ENCODE measurements around the gene MEGF9. TPM values are rescaled to one million over a fixed set of nuclear protein-coding genes. Genes with fewer than 3 reads are reported as not detected.

MEGF9 gene
- total and polyA plus RNA-seq, 2 of the 13 experiments (the other 11 are each of a cell fraction or from before 2014, with no cell fraction given): 3.1 to 3.3 TPM

DNA sequence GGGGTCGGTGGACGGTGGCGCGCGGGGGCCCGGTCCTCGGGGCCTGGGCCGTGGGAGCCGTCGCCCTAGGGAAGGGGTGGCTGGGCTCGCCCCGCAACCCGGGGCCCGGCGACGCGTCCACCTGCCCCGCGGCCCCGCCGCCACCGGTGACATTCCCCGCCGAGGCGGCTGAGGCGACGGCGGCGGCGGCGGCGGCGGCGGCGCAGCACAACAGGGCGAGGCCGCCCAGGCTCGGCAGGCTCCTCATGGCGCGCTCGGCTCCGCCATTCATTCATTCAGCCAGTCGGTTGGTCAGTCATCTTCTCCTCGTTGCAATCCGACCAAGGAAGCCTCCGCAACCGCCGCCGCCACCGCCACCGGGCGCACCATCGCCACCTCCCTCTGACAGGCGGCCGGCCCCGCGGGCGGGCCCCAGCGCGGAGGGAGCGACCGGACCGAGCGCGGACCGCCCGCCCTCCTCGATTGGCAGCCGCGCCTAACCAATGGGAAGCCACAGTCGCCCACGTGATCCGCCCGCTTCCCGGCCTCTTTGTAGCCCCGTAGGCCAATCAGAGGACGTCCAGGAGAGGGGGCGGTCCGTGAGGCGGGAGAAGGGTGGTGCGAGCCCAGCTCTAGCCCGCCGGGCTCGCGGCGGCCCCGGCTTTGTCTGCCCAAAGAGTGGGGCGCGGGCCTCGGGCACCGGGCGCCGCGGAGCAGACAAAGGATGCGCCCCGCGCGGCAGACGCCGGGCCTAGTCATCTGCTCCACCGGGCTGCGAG, at the start of gene MEGF9 (continued):
- TF ChIP-seq, protein P1, sequence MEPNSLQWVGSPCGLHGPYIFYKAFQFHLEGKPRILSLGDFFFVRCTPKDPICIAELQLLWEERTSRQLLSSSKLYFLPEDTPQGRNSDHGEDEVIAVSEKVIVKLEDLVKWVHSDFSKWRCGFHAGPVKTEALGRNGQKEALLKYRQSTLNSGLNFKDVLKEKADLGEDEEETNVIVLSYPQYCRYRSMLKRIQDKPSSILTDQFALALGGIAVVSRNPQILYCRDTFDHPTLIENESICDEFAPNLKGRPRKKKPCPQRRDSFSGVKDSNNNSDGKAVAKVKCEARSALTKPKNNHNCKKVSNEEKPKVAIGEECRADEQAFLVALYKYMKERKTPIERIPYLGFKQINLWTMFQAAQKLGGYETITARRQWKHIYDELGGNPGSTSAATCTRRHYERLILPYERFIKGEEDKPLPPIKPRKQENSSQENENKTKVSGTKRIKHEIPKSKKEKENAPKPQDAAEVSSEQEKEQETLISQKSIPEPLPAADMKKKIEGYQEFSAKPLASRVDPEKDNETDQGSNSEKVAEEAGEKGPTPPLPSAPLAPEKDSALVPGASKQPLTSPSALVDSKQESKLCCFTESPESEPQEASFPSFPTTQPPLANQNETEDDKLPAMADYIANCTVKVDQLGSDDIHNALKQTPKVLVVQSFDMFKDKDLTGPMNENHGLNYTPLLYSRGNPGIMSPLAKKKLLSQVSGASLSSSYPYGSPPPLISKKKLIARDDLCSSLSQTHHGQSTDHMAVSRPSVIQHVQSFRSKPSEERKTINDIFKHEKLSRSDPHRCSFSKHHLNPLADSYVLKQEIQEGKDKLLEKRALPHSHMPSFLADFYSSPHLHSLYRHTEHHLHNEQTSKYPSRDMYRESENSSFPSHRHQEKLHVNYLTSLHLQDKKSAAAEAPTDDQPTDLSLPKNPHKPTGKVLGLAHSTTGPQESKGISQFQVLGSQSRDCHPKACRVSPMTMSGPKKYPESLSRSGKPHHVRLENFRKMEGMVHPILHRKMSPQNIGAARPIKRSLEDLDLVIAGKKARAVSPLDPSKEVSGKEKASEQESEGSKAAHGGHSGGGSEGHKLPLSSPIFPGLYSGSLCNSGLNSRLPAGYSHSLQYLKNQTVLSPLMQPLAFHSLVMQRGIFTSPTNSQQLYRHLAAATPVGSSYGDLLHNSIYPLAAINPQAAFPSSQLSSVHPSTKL (CRISPR knock-in tag; IDR thresholded peaks at IDR 0.05): peak; percentile 12; the same call in 1 of the 2 replicates
- TF ChIP-seq SALL2 (CRISPR knock-in tag; IDR thresholded peaks at IDR 0.05): peak; percentile 43; the same call in 1 of the 2 replicates
- no peak for TF ChIP-seq ZNF567 (CRISPR knock-in tag; IDR thresholded peaks at IDR 0.05; ENCODE audit: borderline replicate concordance)
- TF ChIP-seq MBD4 (IDR thresholded peaks at IDR 0.05; ENCODE audit: borderline replicate concordance, low read length): no peak
- TF ChIP-seq XRCC5 (optimal IDR thresholded peaks at IDR 0.05; ENCODE audit: low read length): peak; percentile 38
- TF ChIP-seq, protein P2, sequence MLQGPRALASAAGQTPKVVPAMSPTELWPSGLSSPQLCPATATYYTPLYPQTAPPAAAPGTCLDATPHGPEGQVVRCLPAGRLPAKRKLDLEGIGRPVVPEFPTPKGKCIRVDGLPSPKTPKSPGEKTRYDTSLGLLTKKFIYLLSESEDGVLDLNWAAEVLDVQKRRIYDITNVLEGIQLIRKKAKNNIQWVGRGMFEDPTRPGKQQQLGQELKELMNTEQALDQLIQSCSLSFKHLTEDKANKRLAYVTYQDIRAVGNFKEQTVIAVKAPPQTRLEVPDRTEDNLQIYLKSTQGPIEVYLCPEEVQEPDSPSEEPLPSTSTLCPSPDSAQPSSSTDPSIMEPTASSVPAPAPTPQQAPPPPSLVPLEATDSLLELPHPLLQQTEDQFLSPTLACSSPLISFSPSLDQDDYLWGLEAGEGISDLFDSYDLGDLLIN (CRISPR knock-in tag; IDR thresholded peaks at IDR 0.05; ENCODE audit: borderline replicate concordance): no peak
- TF ChIP-seq ZBTB20 (CRISPR knock-in tag; IDR thresholded peaks at IDR 0.05; ENCODE audit: borderline replicate concordance, low read depth): no peak
- TF ChIP-seq ZNF484 (CRISPR knock-in tag; IDR thresholded peaks at IDR 0.05; ENCODE audit: borderline replicate concordance, low read depth): no peak
- no peak for TF ChIP-seq RCOR2 (CRISPR knock-in tag; IDR thresholded peaks at IDR 0.05)
- TF ChIP-seq YEATS4 (CRISPR knock-in tag; IDR thresholded peaks at IDR 0.05; ENCODE audit: borderline replicate concordance): peak; percentile 58
- no peak for TF ChIP-seq ZNF367 (CRISPR knock-in tag; IDR thresholded peaks at IDR 0.05; ENCODE audit: borderline replicate concordance)
- TF ChIP-seq, protein P3, sequence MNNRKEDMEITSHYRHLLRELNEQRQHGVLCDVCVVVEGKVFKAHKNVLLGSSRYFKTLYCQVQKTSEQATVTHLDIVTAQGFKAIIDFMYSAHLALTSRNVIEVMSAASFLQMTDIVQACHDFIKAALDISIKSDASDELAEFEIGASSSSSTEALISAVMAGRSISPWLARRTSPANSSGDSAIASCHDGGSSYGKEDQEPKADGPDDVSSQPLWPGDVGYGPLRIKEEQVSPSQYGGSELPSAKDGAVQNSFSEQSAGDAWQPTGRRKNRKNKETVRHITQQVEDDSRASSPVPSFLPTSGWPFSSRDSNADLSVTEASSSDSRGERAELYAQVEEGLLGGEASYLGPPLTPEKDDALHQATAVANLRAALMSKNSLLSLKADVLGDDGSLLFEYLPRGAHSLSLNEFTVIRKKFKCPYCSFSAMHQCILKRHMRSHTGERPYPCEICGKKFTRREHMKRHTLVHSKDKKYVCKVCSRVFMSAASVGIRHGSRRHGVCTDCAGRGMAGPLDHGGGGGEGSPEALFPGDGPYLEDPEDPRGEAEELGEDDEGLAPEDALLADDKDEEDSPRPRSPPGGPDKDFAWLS (CRISPR knock-in tag; IDR thresholded peaks at IDR 0.05; ENCODE audit: borderline replicate concordance): no peak
- TF ChIP-seq SMAD9 (CRISPR knock-in tag; IDR thresholded peaks at IDR 0.05): no peak
- TF ChIP-seq PAWR (CRISPR knock-in tag; IDR thresholded peaks at IDR 0.05; ENCODE audit: borderline replicate concordance): no peak
- no peak for TF ChIP-seq ZNF605 (CRISPR knock-in tag; IDR thresholded peaks at IDR 0.05)
- TF ChIP-seq TAF1 (CRISPR knock-in tag; IDR thresholded peaks at IDR 0.05): peak; percentile 58; the same call in 1 of the 2 replicates
- peak; percentile 54 to 69 for TF ChIP-seq POLR2A (IDR thresholded peaks at IDR 0.05; ENCODE audit: insufficient read depth in 1 of 2, low read depth in 2 of 2, low read length in 2 of 2)
- no peak for TF ChIP-seq JUNB (CRISPR knock-in tag; IDR thresholded peaks at IDR 0.05; ENCODE audit: borderline replicate concordance)
- TF ChIP-seq ZFP36L1 (CRISPR knock-in tag; IDR thresholded peaks at IDR 0.05): peak; percentile 79; the same call in 1 of the 2 replicates
- no peak for TF ChIP-seq ZNF34 (CRISPR knock-in tag; IDR thresholded peaks at IDR 0.05; ENCODE audit: borderline replicate concordance)
- peak; percentile 61; the same call in 1 of the 2 replicates for TF ChIP-seq ZBTB38 (CRISPR knock-in tag; IDR thresholded peaks at IDR 0.05)
- no peak for TF ChIP-seq ADNP (CRISPR knock-in tag; IDR thresholded peaks at IDR 0.05)
- TF ChIP-seq ZNF546 (CRISPR knock-in tag; conservative IDR thresholded peaks at IDR 0.05): no peak
